ENCODE data around the gene SFTPA1. TPM values are rescaled to one million over a fixed set of nuclear protein-coding genes. Genes with fewer than 3 reads are reported as not detected.
"Not testable (repeated sequence)": the region's sequence is repeated elsewhere in the genome, so short reads cannot be mapped to it uniquely, and the experiment has no call there.

SFTPA1 gene
- not detected in 3 replicates for total RNA-seq

DNA sequence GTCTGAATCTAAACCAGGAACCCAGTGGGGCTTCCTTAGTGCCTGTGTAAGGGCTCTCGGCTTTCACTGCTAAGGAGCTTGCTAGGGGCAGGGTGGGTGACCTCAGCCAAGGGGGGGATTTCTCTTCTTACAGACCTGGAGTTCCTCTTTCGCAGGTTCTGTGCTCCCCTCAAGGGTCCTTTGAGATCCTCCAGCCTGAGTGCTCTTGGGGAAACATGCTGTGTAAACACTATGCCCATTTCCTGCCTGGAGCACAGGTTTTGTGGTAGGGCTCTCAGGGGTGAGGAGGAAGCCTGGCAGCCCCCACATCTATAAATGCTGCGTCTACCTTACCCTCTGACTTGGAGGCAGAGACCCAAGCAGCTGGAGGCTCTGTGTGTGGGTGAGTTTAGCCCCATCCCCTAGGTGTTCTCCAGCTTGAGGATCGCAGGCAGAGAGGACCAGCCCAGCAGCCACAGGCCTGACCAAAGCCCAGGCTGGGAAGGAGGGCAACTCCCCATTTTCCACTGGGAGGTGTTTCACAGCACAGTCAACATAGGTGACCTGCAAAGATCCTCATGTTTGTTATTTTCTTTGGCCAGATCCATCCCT is at the start of gene SFTPA1:
SFTPA1 (plus strand) TSS at position 339 of the 591 bp plus-strand sequence. CDS start 887 bp downstream, outside the sequence.
- Mint-ChIP-seq H3K27me3 (ENCODE audit: low read depth) (peaks cover 38% of the 10 kb centered on the region), H3K4me1 (no peaks in the 10 kb centered on the region), H3K9me3 (no peaks in the 10 kb centered on the region), H3K27ac (no peak within 1 kb of the TSS), H3K4me3 (no peak within 1 kb of the TSS), H3K36me3 (no peaks in the 10 kb centered on the region)
- no peak for DNase-seq (ENCODE audit: low spot score in 2 of 2, unreplicated experiment in 2 of 2)
- TF ChIP-seq, protein P1, sequence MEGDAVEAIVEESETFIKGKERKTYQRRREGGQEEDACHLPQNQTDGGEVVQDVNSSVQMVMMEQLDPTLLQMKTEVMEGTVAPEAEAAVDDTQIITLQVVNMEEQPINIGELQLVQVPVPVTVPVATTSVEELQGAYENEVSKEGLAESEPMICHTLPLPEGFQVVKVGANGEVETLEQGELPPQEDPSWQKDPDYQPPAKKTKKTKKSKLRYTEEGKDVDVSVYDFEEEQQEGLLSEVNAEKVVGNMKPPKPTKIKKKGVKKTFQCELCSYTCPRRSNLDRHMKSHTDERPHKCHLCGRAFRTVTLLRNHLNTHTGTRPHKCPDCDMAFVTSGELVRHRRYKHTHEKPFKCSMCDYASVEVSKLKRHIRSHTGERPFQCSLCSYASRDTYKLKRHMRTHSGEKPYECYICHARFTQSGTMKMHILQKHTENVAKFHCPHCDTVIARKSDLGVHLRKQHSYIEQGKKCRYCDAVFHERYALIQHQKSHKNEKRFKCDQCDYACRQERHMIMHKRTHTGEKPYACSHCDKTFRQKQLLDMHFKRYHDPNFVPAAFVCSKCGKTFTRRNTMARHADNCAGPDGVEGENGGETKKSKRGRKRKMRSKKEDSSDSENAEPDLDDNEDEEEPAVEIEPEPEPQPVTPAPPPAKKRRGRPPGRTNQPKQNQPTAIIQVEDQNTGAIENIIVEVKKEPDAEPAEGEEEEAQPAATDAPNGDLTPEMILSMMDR (IDR thresholded peaks at IDR 0.05; ENCODE audit: unreplicated experiment) = no peak

DNA sequence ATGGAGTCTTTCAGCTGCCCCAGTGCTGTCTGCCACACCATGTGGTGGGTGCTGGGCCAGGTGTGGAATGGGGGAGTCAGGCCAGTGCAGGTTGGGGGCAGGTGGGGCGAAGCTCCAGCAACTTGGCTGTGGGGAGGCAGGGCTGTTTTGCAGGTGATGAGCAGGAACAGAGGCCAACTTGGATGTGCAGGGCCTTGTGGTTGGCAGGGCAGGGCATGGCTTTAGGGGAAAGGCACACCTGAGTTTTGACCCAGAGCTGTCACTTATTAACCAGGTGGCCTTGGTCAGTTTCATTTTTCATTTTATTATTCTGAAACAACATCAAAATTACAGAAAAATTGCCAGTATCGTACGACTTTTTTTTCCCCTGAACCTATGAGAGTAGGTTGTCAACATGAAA is 49.5 kb upstream of the SFTPA1 start:
- DNase-seq (ENCODE audit: low spot score in 2 of 2, unreplicated experiment in 2 of 2) = no peak
- H3K4me1 Mint-ChIP-seq = peaks cover 8% of the 10 kb centered on the region
- H3K27ac Mint-ChIP-seq = no peak overlapping the region
- TF ChIP-seq, protein P1 (IDR thresholded peaks at IDR 0.05; ENCODE audit: unreplicated experiment) = no peak
- no peaks in the 10 kb centered on the region for H3K36me3 Mint-ChIP-seq
- no peak overlapping the region for H3K4me3 Mint-ChIP-seq
- peaks cover 41% of the 10 kb centered on the region for H3K27me3 Mint-ChIP-seq (ENCODE audit: low read depth)
- no peaks in the 10 kb centered on the region for H3K9me3 Mint-ChIP-seq

DNA sequence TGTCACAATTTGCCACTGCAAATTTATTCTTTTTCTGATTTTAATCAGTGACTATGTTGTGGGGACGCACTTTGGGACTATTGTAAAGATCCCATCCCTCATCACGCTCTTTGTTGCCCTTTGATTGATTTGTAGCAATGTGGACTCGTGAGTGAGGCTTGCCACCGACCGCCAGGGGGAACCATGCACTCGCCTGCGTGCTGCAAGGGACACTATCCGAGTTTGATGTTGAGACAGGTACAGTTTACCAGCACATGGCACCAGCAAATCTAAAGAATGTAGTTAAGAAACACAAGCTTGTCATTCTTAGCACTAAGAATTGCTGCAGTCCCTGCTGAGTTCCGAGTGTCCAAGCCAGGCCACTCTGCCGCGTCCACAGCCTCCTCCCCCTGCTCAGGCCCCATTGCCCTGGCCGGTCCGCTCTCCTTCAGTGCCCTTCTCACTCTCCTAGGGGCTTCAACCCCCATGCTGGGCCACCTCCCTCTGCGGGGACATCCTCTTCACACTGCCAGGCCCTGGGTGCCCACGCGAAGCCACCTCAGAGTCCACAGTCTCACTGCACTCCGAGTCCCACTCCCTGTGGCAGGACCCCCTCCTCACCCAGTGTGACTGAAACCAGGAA is 48.5 kb upstream of the SFTPA1 start:
- Mint-ChIP-seq H3K4me1 (peaks cover 8% of the 10 kb centered on the region), H3K36me3 (no peaks in the 10 kb centered on the region), H3K27ac (no peak overlapping the region), H3K27me3 (ENCODE audit: low read depth) (peaks cover 39% of the 10 kb centered on the region), H3K4me3 (peak overlapping the region; percentile 25), H3K9me3 (peaks cover 5% of the 10 kb centered on the region)
- TF ChIP-seq, protein P1 (IDR thresholded peaks at IDR 0.05; ENCODE audit: unreplicated experiment) = peak; percentile 63
- peak; percentile 47 to 81 for DNase-seq (ENCODE audit: low spot score in 2 of 2, unreplicated experiment in 2 of 2)

DNA sequence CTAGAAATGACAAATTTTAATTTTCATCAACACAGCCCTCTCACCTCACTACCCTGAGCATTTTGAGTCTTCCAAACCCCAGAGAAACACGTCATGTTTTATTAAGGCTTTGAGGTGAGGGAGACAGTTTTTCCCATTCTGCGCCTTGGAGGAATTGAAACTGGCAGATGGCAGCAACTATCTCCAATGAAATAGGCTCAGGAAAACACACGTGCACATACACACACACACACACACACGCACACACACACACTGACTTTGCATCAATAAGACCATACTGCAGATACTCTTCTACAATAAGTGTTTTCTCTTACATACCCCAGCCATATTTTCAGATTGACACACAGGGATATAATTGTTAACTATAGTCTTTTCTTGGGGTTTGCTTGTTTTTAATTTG is 47.3 kb upstream of the SFTPA1 start:
- DNase-seq (ENCODE audit: low spot score in 2 of 2, unreplicated experiment in 2 of 2) = no peak
- Mint-ChIP-seq H3K27me3 (ENCODE audit: low read depth) (peaks cover 39% of the 10 kb centered on the region), H3K9me3 (peaks cover 5% of the 10 kb centered on the region), H3K4me1 (peaks cover 8% of the 10 kb centered on the region), H3K4me3 (no peak overlapping the region), H3K27ac (no peak overlapping the region), H3K36me3 (no peaks in the 10 kb centered on the region)
- TF ChIP-seq, protein P1 (IDR thresholded peaks at IDR 0.05; ENCODE audit: unreplicated experiment) = no peak

DNA sequence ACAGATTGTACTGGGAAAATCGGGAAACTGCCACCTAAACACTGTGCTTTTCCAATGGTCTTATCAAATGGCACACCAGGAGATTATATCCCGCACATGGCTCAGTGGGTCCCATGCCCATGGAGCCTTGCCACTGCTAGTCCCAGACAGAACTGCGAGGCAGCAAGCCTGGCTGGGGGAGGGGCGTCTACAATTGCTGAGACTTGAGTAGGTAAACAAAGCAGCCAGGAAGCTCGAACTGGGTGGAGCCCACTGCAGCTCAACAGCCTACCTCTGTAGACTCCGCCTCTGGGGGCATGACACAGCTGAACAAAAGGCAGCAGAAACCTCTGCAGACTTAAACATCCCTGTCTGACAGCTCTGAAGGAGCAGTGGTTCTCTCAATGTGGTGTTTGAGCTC is 40.1 kb upstream of the SFTPA1 start:
- H3K4me1 Mint-ChIP-seq; H3K27ac Mint-ChIP-seq; H3K36me3 Mint-ChIP-seq; H3K4me3 Mint-ChIP-seq; DNase-seq (ENCODE audit: low spot score in 2 of 2, unreplicated experiment in 2 of 2): not testable (repeated sequence)
- peaks cover 47% of the 10 kb centered on the region for H3K9me3 Mint-ChIP-seq
- peaks cover 60% of the 10 kb centered on the region for H3K27me3 Mint-ChIP-seq (ENCODE audit: low read depth)

DNA sequence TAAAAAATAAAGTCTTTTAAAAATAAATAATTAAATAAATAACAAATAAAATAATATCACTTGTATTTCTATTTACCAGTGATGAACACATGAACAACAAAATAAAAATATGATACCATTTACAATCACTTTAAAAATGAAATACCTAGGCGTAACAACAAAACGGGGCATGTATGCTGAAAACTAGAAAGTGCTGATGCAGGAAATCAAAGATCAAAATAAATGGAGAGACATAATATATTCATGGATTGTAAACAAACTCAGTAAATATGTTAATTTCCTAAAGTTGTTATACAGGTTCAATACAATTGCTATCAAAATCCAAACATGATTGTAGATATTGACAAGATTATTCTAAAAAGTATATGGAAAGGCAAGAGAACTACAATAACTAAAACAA is 31.4 kb upstream of the SFTPA1 start:
- H3K27ac Mint-ChIP-seq = no peak overlapping the region
- H3K4me1 Mint-ChIP-seq = no peaks in the 10 kb centered on the region
- DNase-seq (ENCODE audit: low spot score in 2 of 2, unreplicated experiment in 2 of 2) = no peak
- TF ChIP-seq, protein P1 (IDR thresholded peaks at IDR 0.05; ENCODE audit: unreplicated experiment) = no peak
- no peaks in the 10 kb centered on the region for H3K36me3 Mint-ChIP-seq
- peaks cover 10% of the 10 kb centered on the region for H3K9me3 Mint-ChIP-seq
- H3K27me3 Mint-ChIP-seq (ENCODE audit: low read depth) = peaks cover 50% of the 10 kb centered on the region
- H3K4me3 Mint-ChIP-seq = no peak overlapping the region
